Measurements from ENCODE around the gene SPRED1.

GRCh38 chr15:38247336-38247735 is 5.3 kb upstream of the SPRED1 start:
- no peak for TF ChIP-seq CTCF (IDR thresholded peaks at IDR 0.05)
- TF ChIP-seq POLR2A (IDR thresholded peaks at IDR 0.05) = no peak
- TF ChIP-seq POLR2AphosphoS5 (IDR thresholded peaks at IDR 0.05) = no peak
